K562 (cell line): ENCODE data around the gene RAD51AP2. TPM values are rescaled to one million over a fixed set of nuclear protein-coding genes. Genes with fewer than 3 reads are reported as not detected.

ENCODE experiments used
- ATAC-seq: fragments of 200-7000 bp; cut with Tn5 transposase; 3 replicates; pipeline ENCODE4 v1.9.1; 2020; ENCODE audit warnings: moderate library complexity
- BruUV-seq: library from RNA; stranded (reverse); fragments of 400-500 nt; replicated peaks from 2 replicates; lab custom pipeline; 2021; lab: Mats Ljungman, UMichigan
- CTCF ChIA-PET: fragments of 300-600 bp; formaldehyde crosslinking; extraction: SDS; loops from one replicate; lab custom pipeline; 2021; ENCODE audit warnings: low intra/inter-chr PET ratio; lab: Yijun Ruan, JAX
- POLR2A ChIA-PET: fragments of 300-600, 350-650 bp; sonication (Branson Sonifier 250); formaldehyde crosslinking; extraction: SDS; loops from one replicate; lab custom pipeline; 2021; ENCODE audit warnings: antibody characterized with exemption, inconsistent platforms; lab: Yijun Ruan, JAX
- DNase-seq, 4 experiments: peaks; one replicate each; pipeline versions ENCODE4 v3.0.0 to v3.0.0-alpha.2; 2011 to 2018; ENCODE audit warnings: low spot score in 3 of 4, mixed read lengths in 3 of 4; ENCODE audit errors: extremely low read depth in 1 of 4
- FAIRE-seq: peaks from 2 replicates; lab custom pipeline; 2011; peaks lifted over from hg19 to GRCh38; lab: Jason Lieb, UNC
- H2AFZ ChIP-seq: 2 replicates; pipeline ENCODE4 v1.6.0; 2011; ENCODE audit warnings: low read depth, low read length, control low read depth, inconsistent platforms
- H3K27ac ChIP-seq: fragments of 200-600 bp; 3 replicates; pipeline ENCODE4 v1.8.0; 2011; ENCODE audit warnings: low read depth, mild to moderate bottlenecking, control low read depth, inconsistent platforms, low read length, moderate library complexity, mixed read lengths; ENCODE audit errors: extremely low read depth
- H3K27me3 ChIP-seq, 2 experiments: fragments of 300-600 bp in 1 of 2; 2 replicates in 1 of 2; 3 replicates in 1 of 2; pipeline versions ENCODE4 v1.6.0 to v1.8.0; 2011; ENCODE audit warnings: inconsistent platforms in 2 of 2, low read length in 2 of 2, mild to moderate bottlenecking in 1 of 2, mixed read lengths in 1 of 2, moderate library complexity in 1 of 2; ENCODE audit not compliant: control insufficient read depth in 2 of 2, insufficient read depth in 2 of 2
- H3K36me3 ChIP-seq: fragments of 300-600 bp; 3 replicates; pipeline ENCODE4 v1.8.0; 2011; ENCODE audit warnings: mild to moderate bottlenecking, low read length, inconsistent platforms; ENCODE audit not compliant: control insufficient read depth, insufficient read depth
- H3K4me1 ChIP-seq, 2 experiments: fragments of 200-600 bp in 1 of 2; replicated peaks in 1 of 2; 2 replicates in 1 of 2; 3 replicates in 1 of 2; pipeline versions ENCODE4 v1.5.1 to v1.8.0; 2011; ENCODE audit warnings: inconsistent platforms in 2 of 2, low read length in 2 of 2, mild to moderate bottlenecking in 1 of 2, mixed read lengths in 1 of 2, moderate library complexity in 1 of 2; ENCODE audit not compliant: control insufficient read depth in 2 of 2, insufficient read depth in 2 of 2
- H3K4me2 ChIP-seq: 2 replicates; pipeline ENCODE4 v1.6.1; 2011; ENCODE audit warnings: low read length, control low read depth, inconsistent platforms, mixed read lengths; ENCODE audit not compliant: insufficient read depth
- H3K4me3 ChIP-seq: fragments of 200-600 bp; sonication (generic), shearing (Covaris generic); 2 replicates; pipeline ENCODE4 v1.5.1; 2016; ENCODE audit warnings: control low read depth, inconsistent platforms
- H3K79me2 ChIP-seq: fragments of 200-600 bp; 3 replicates; pipeline ENCODE4 v1.8.0; 2011; ENCODE audit warnings: low read length, inconsistent platforms; ENCODE audit not compliant: control insufficient read depth, insufficient read depth
- H3K9ac ChIP-seq, 2 experiments: 2 replicates each; pipeline versions ENCODE4 v1.6.0 to v1.6.1; 2011; ENCODE audit warnings: low read depth in 2 of 2, low read length in 2 of 2, control low read depth in 1 of 2, inconsistent platforms in 1 of 2, mild to moderate bottlenecking in 1 of 2, mixed read lengths in 1 of 2; ENCODE audit not compliant: insufficient read depth in 1 of 2
- H3K9me1 ChIP-seq: one replicate; pipeline ENCODE4 v1.6.0; 2011; ENCODE audit warnings: inconsistent platforms, mild to moderate bottlenecking, low read length, moderate library complexity; ENCODE audit not compliant: control insufficient read depth, insufficient read depth
- H3K9me3 ChIP-seq: replicated peaks from 2 replicates; pipeline ENCODE4 v1.5.1; 2011; ENCODE audit warnings: low read depth, low read length, inconsistent platforms; ENCODE audit not compliant: control insufficient read depth, insufficient read depth
- H4K20me1 ChIP-seq: replicated peaks from 2 replicates; pipeline ENCODE4 v1.6.1; 2011; ENCODE audit warnings: low read length, inconsistent platforms, mixed read lengths; ENCODE audit not compliant: control insufficient read depth, insufficient read depth
- CREB1 ChIP-seq, 2 experiments: sonication (generic) in 1 of 2; formaldehyde crosslinking in 1 of 2; IDR thresholded peaks; 2 replicates each; pipeline versions ENCODE4 v1.6.1 to v1.8.0; 2012 to 2022; ENCODE audit warnings: inconsistent platforms in 1 of 2, mild to moderate bottlenecking in 1 of 2, missing genetic modification reagents in 1 of 2, moderate library complexity in 1 of 2
- CREM ChIP-seq: IDR thresholded peaks from 2 replicates; pipeline ENCODE4 v1.6.1; 2014; ENCODE audit warnings: antibody characterized with exemption, low read depth
- RBM39 ChIP-seq: fragments of 200-400 bp; formaldehyde crosslinking; optimal IDR thresholded peaks from 2 replicates; pipeline ENCODE3; 2018; ENCODE audit warnings: low read depth, low read length
- RFX5 ChIP-seq: IDR thresholded peaks from 2 replicates; pipeline ENCODE4 v1.6.1; 2011; ENCODE audit warnings: low read depth, mild to moderate bottlenecking, improper control_type of control experiment, low read length
- TBL1XR1 ChIP-seq, 2 experiments: IDR thresholded peaks; 2 replicates each; pipeline ENCODE4 v1.6.1; 2012; ENCODE audit warnings: improper control_type of control experiment in 2 of 2, low read length in 2 of 2, mild to moderate bottlenecking in 1 of 2
- THAP7 ChIP-seq: fragments of 250-450 bp; sonication (Bioruptor Pico); IDR thresholded peaks from 2 replicates; pipeline ENCODE4 v1.5.0; 2021
- ZBED1 ChIP-seq: IDR thresholded peaks from 2 replicates; pipeline ENCODE4 v1.6.1; 2014
- ZNF699 ChIP-seq: fragments of 250-450 bp; sonication (Bioruptor Pico); IDR thresholded peaks from 2 replicates; pipeline ENCODE4 v1.8.0; 2021; ENCODE audit warnings: mild to moderate bottlenecking, moderate library complexity; ENCODE audit not compliant: insufficient replicate concordance
- WGBS: fragments of 100-300 bp; shearing (Covaris generic); methylation state at CpG from one replicate; pipeline ENCODE4 v1.1.6; 2016; ENCODE audit warnings: low coverage, mixed read lengths; ENCODE audit not compliant: insufficient coverage; ENCODE audit errors: missing lambda C conversion rate; 5-methylcytosine and 5-hydroxymethylcytosine counted together
- in situ Hi-C: fragments of 300-500 bp; cut with MboI; formaldehyde crosslinking; loops from 4 replicates; pipeline ENCODE4 v1.15.0; 2018; ENCODE audit warnings: inconsistent platforms, mixed read lengths
- intact Hi-C: fragments of 100-400 bp; cut with micrococcal nuclease; formaldehyde crosslinking; loops from 2 replicates; pipeline ENCODE4 v1.14.2; 2022
- polyA plus RNA-seq, 8 experiments: library from polyadenylated mRNA; depleted of rRNA in 4 of 8; stranded (reverse) in 5 of 8; unstranded in 3 of 8; fragments of >200 nt; fragmentation: Nextera tagmentation in 2 of 8; fragmentation: Illumina TruSeq in 1 of 8; extraction: Ambion mirVana in 2 of 8; extraction: Trizol in 1 of 8; gene quantifications; 2 replicates each; pipeline versions ENCODE4 v1.2.1 to v1.2.3, GENCODE V29; 2011 to 2014; ENCODE audit warnings: inconsistent platforms in 1 of 8, missing spikeins in 1 of 8
- total RNA-seq, 7 experiments: library from RNA; depleted of rRNA in 6 of 7; stranded (reverse); fragments of >200 nt in 6 of 7; fragmentation: Illumina TruSeq in 2 of 7; extraction: Trizol in 2 of 7; gene quantifications; 2 replicates each; pipeline versions ENCODE4 v1.2.1 to v1.2.3, GENCODE V29; 2011 to 2021; ENCODE audit warnings: low replicate concordance in 1 of 7

The RAD51AP2 gene
- total and polyA plus RNA-seq, 9 of the 15 experiments (the other 6 are each of a cell fraction or from before 2014, with no cell fraction given) = 0.01 to 0.04 (median 0.04) TPM; not detected in 6

DNA sequence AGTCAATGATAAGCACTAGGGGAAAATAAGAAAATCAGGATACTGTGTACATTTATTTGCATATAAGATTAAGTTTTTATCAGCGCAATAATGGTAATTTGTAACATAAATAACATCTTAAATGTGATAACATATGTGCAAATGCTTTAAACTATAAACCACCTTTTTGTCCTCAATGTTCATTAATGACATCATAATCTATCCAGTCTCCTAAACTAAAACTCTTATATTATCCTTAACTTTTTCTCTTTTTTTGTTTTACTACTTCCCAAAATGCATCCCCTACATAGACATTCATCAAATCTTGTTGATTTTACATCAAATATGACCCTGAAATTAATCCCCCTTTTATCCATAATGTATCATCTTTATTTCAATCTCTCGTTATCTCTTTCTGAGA, 3.4 kb upstream of the RAD51AP2 start (continued):
- TF ChIP-seq TBL1XR1 (IDR thresholded peaks at IDR 0.05; ENCODE audit: low read length in 2 of 2) (no peak), ZNF699 (CRISPR knock-in tag) (no peak), RBM39 (no peak)

GRCh38 chr2:17520761-17521160, 2.5 kb upstream of the RAD51AP2 start:
- BruUV-seq = no TSS peak
- POLR2A ChIA-PET = no interaction called here
- Histone ChIP-seq H4K20me1 (no peaks in the 10 kb centered on the region), H3K27ac (no peak overlapping the region), H3K36me3 (no peaks in the 10 kb centered on the region), H3K79me2 (no peaks in the 10 kb centered on the region), H2AFZ (peak overlapping the region; percentile 29), H3K4me2 (no peak overlapping the region), H3K4me3 (no peak overlapping the region), H3K9me1 (no peaks in the 10 kb centered on the region), H3K9me3 (no peaks in the 10 kb centered on the region), H3K9ac (no peak overlapping the region), H3K27me3 (no peaks in the 10 kb centered on the region), H3K4me1 (peaks cover 3 to 6% of the 10 kb centered on the region in 2 experiments; a peak in 2 of 5 replicates)
- no peak for ATAC-seq
- 0 out of 2 replicates have a peak, but pooled peaks have one; percentile 23 for TF ChIP-seq CREB1 (IDR thresholded peaks at IDR 0.05)
- no peak for TF ChIP-seq CREB1 (CRISPR knock-in tag; IDR thresholded peaks at IDR 0.05)
- TF ChIP-seq RFX5 = peak; percentile 94
- TF ChIP-seq THAP7 (CRISPR knock-in tag) = no peak
- 0 out of 2 replicates have a peak, but pooled peaks have one; percentile 19 for TF ChIP-seq CREM
- TF ChIP-seq ZBED1 = no peak
- no peak for FAIRE-seq
- intact Hi-C loops = no loop called here
- DNase-seq = no peak
- in situ Hi-C loops = no loop called here
- 66% methylated on average over 2 of the region's 2 CpGs for WGBS
- CTCF ChIA-PET = no interaction called here
